HepG2 (cell line): ENCODE results near the gene SLC51B. TPM values are rescaled to one million over a fixed set of nuclear protein-coding genes. Genes with fewer than 3 reads are reported as not detected.

ENCODE experiments used
- AGO2 ChIP-seq: fragments of 200-400 bp; formaldehyde crosslinking; optimal IDR thresholded peaks from 2 replicates; pipeline ENCODE3; 2017; ENCODE audit warnings: mild to moderate bottlenecking, low read depth, low read length, moderate library complexity
- HNRNPK ChIP-seq: fragments of 200-400 bp; formaldehyde crosslinking; IDR thresholded peaks from 2 replicates; pipeline ENCODE4 v1.6.1; 2018; ENCODE audit warnings: low read length, low read depth, moderate library complexity, mild to moderate bottlenecking; ENCODE audit not compliant: poor library complexity, severe bottlenecking
- KDM5B ChIP-seq: sonication (generic); formaldehyde crosslinking; IDR thresholded peaks from 2 replicates; pipeline ENCODE4 v1.4.0; 2020; ENCODE audit warnings: missing genetic modification reagents, mild to moderate bottlenecking, borderline replicate concordance
- NR2F6 ChIP-seq, 2 experiments: IDR thresholded peaks; 2 replicates each; pipeline ENCODE4 v1.6.1; 2016; ENCODE audit warnings: antibody characterized with exemption in 1 of 2, mild to moderate bottlenecking in 1 of 2
- PITX1 ChIP-seq: sonication (generic); formaldehyde crosslinking; IDR thresholded peaks from 2 replicates; pipeline ENCODE4 v1.5.1; 2020; ENCODE audit warnings: mild to moderate bottlenecking, missing genetic modification reagents
- POLR2AphosphoS5 ChIP-seq: IDR thresholded peaks from 2 replicates; pipeline ENCODE4 v1.6.1; 2012; ENCODE audit warnings: low read depth, low read length
- RNF219 ChIP-seq: sonication (generic); formaldehyde crosslinking; IDR thresholded peaks from 2 replicates; pipeline ENCODE4 v1.5.0; 2020; ENCODE audit warnings: mild to moderate bottlenecking, missing genetic modification reagents
- SMARCE1 ChIP-seq: fragments of 450-650 bp; IDR thresholded peaks from 2 replicates; pipeline ENCODE4 v1.6.1; 2017; ENCODE audit warnings: borderline replicate concordance
- SP4 ChIP-seq: sonication (generic); formaldehyde crosslinking; IDR thresholded peaks from 2 replicates; pipeline ENCODE4 v1.8.1; 2023; ENCODE audit warnings: mild to moderate bottlenecking, missing genetic modification reagents
- TCF7L2 ChIP-seq: IDR thresholded peaks from 2 replicates; pipeline ENCODE4 v1.6.1; 2011; ENCODE audit warnings: mild to moderate bottlenecking, low read depth, low read length, moderate library complexity
- TFDP2 ChIP-seq: sonication (generic); formaldehyde crosslinking; IDR thresholded peaks from 2 replicates; pipeline ENCODE4 v1.4.0; 2020; ENCODE audit warnings: missing genetic modification reagents
- ZBTB21 ChIP-seq: sonication (generic); formaldehyde crosslinking; IDR thresholded peaks from 2 replicates; pipeline ENCODE4 v1.4.0; 2020; ENCODE audit warnings: missing genetic modification reagents
- ZBTB44 ChIP-seq: sonication (generic); formaldehyde crosslinking; IDR thresholded peaks from 2 replicates; pipeline ENCODE4 v1.4.0; 2020; ENCODE audit warnings: missing genetic modification reagents
- ZNF17 ChIP-seq: sonication (generic); formaldehyde crosslinking; IDR thresholded peaks from 2 replicates; pipeline ENCODE4 v1.5.0; 2020; ENCODE audit warnings: mild to moderate bottlenecking, missing genetic modification reagents
- ZNF264 ChIP-seq: sonication (generic); formaldehyde crosslinking; IDR thresholded peaks from 2 replicates; pipeline ENCODE4 v1.4.0; 2020; ENCODE audit warnings: missing genetic modification reagents
- ZNF414 ChIP-seq: sonication (generic); formaldehyde crosslinking; IDR thresholded peaks from 2 replicates; pipeline ENCODE4 v1.5.0; 2020; ENCODE audit warnings: missing genetic modification reagents
- ZNF546 ChIP-seq: sonication (generic); formaldehyde crosslinking; conservative IDR thresholded peaks from 2 replicates; pipeline ENCODE4 v1.8.1; 2023; ENCODE audit warnings: mild to moderate bottlenecking, missing genetic modification reagents
- ZNF569 ChIP-seq: sonication (generic); formaldehyde crosslinking; IDR thresholded peaks from 2 replicates; pipeline ENCODE4 v1.5.0; 2020; ENCODE audit warnings: mild to moderate bottlenecking, missing genetic modification reagents, moderate library complexity, borderline replicate concordance
- ZNF652 ChIP-seq: IDR thresholded peaks from 2 replicates; pipeline ENCODE4 v1.6.1; 2016; ENCODE audit warnings: low read depth, borderline replicate concordance
- ZNF670 ChIP-seq: sonication (generic); formaldehyde crosslinking; IDR thresholded peaks from 2 replicates; pipeline ENCODE4 v1.8.0; 2022; ENCODE audit warnings: mild to moderate bottlenecking, missing genetic modification reagents, borderline replicate concordance
- polyA plus RNA-seq, 8 experiments: library from polyadenylated mRNA; depleted of rRNA in 3 of 8; stranded (reverse) in 7 of 8; unstranded in 1 of 8; fragments of >200 nt; fragmentation: Illumina TruSeq in 4 of 8; extraction: Trizol in 4 of 8; gene quantifications; 2 replicates each; pipeline versions ENCODE4 v1.2.1 to v1.2.3, GENCODE V29; 2011 to 2016; ENCODE audit warnings: low read depth in 4 of 8, missing spikeins in 1 of 8, mixed read lengths in 1 of 8; ENCODE audit not compliant: insufficient read depth in 1 of 8
- total RNA-seq, 5 experiments: library from RNA; depleted of rRNA; stranded (reverse); fragments of >200 nt; fragmentation: Illumina TruSeq; extraction: Trizol; gene quantifications; 2 replicates each; pipeline ENCODE4 v1.2.3, GENCODE V29; 2016; ENCODE audit warnings: low read depth in 1 of 5

SLC51B gene
- total and polyA plus RNA-seq, 2 of the 13 experiments (the other 11 are each of a cell fraction or from before 2014, with no cell fraction given): 14.9 to 17.1 TPM

- TF ChIP-seq ZNF652 (CRISPR knock-in tag): peak; percentile 28; the same call in 1 of the 2 replicates
- no peak for TF ChIP-seq SMARCE1
- no peak for TF ChIP-seq ZBTB21 (CRISPR knock-in tag)
- no peak for TF ChIP-seq ZNF264 (CRISPR knock-in tag)
- TF ChIP-seq AGO2: no peak
- no peak for TF ChIP-seq KDM5B (CRISPR knock-in tag)
- TF ChIP-seq POLR2AphosphoS5: no peak
- TF ChIP-seq ZNF414: peak; percentile 63; the same call in 1 of the 2 replicates
- TF ChIP-seq ZNF17 (CRISPR knock-in tag): no peak
- no peak for TF ChIP-seq RNF219 (CRISPR knock-in tag)
- no peak for TF ChIP-seq ZBTB44 (CRISPR knock-in tag)
- TF ChIP-seq ZNF569 (CRISPR knock-in tag): no peak
- peak; percentile 82 for TF ChIP-seq NR2F6 (IDR thresholded peaks at IDR 0.05)
- peak; percentile 94 for TF ChIP-seq NR2F6 (CRISPR knock-in tag; IDR thresholded peaks at IDR 0.05)
- TF ChIP-seq ZNF670 (CRISPR knock-in tag): 0 out of 2 replicates have a peak, but pooled peaks have one; percentile 51
- peak; percentile 88 for TF ChIP-seq TFDP2 (CRISPR knock-in tag)
- peak; percentile 47; the same call in 1 of the 2 replicates for TF ChIP-seq PITX1 (CRISPR knock-in tag)
- TF ChIP-seq TCF7L2: no peak
- TF ChIP-seq HNRNPK: no peak
- no peak for TF ChIP-seq SP4
- TF ChIP-seq ZNF546: no peak
Observed at GRCh38 chr15:65056868-65057548, 11.8 kb downstream of the SLC51B start (continued).
